Measurements from ENCODE around the gene PTPN20.

The PTPN20 gene

GRCh38 chr10:47034441-47035051, 123.3 kb downstream of the PTPN20 start:
- Histone ChIP-seq H3K27me3 (ENCODE audit: control insufficient read depth, insufficient read depth, low read length) (no peaks in the 10 kb centered on the region), H3K9ac (no peak overlapping the region), H3K4me1 (no peaks in the 10 kb centered on the region), H3K4me3 (ENCODE audit: low read depth, low read length) (no peak overlapping the region), H3K27ac (no peak overlapping the region), H3K9me3 (ENCODE audit: control insufficient read depth, low read length) (no peaks in the 10 kb centered on the region), H2AFZ (no peak overlapping the region), H3K36me3 (ENCODE audit: control insufficient read depth, insufficient read depth, low read length) (no peaks in the 10 kb centered on the region), H3K79me2 (no peaks in the 10 kb centered on the region), H3K4me2 (ENCODE audit: low read length) (no peak overlapping the region)
- TF ChIP-seq, protein P1, sequence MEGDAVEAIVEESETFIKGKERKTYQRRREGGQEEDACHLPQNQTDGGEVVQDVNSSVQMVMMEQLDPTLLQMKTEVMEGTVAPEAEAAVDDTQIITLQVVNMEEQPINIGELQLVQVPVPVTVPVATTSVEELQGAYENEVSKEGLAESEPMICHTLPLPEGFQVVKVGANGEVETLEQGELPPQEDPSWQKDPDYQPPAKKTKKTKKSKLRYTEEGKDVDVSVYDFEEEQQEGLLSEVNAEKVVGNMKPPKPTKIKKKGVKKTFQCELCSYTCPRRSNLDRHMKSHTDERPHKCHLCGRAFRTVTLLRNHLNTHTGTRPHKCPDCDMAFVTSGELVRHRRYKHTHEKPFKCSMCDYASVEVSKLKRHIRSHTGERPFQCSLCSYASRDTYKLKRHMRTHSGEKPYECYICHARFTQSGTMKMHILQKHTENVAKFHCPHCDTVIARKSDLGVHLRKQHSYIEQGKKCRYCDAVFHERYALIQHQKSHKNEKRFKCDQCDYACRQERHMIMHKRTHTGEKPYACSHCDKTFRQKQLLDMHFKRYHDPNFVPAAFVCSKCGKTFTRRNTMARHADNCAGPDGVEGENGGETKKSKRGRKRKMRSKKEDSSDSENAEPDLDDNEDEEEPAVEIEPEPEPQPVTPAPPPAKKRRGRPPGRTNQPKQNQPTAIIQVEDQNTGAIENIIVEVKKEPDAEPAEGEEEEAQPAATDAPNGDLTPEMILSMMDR (IDR thresholded peaks at IDR 0.05), result no peak

DNA sequence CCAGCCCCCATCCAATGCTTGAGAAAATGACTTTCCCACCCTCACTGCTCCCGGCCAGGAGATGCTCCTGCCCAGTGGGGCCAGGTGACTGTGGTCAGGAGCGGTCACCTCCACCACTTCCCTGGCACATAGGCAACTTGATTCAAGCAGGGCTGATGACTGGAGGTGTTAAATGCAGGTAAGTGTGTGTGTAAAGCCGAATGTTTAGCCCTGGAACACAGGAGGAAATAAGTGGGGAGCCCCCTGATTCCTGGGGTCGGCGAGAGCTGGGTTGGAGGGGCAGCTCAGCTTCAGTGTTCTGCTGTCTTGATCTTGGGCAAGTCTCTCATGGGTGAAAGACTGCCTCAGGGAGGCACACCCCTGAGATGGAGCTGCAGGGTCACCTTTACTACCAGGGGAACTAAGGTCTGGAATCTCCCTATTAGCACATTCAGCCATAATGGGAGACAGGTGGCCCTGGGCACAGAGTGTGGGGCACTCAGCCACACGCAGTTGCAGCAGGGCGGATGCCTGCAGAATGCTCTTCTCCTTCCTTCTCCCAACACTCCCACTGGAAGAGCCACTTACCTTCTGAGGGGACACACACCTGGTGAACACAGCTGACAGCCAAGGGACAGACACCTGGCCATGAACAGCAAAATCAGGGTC, 124.1 kb downstream of the PTPN20 start:
- Histone ChIP-seq H3K79me2 (no peaks in the 10 kb centered on the region), H3K9me3 (ENCODE audit: control insufficient read depth, low read length) (no peaks in the 10 kb centered on the region), H3K36me3 (ENCODE audit: control insufficient read depth, insufficient read depth, low read length) (no peaks in the 10 kb centered on the region), H2AFZ (no peak overlapping the region), H3K27me3 (ENCODE audit: control insufficient read depth, insufficient read depth, low read length) (no peaks in the 10 kb centered on the region), H3K27ac (no peak overlapping the region), H3K4me3 (ENCODE audit: low read depth, low read length) (no peak overlapping the region), H3K4me1 (no peaks in the 10 kb centered on the region), H3K4me2 (ENCODE audit: low read length) (no peak overlapping the region), H3K9ac (no peak overlapping the region)
- TF ChIP-seq, protein P1 (IDR thresholded peaks at IDR 0.05), result no peak

DNA sequence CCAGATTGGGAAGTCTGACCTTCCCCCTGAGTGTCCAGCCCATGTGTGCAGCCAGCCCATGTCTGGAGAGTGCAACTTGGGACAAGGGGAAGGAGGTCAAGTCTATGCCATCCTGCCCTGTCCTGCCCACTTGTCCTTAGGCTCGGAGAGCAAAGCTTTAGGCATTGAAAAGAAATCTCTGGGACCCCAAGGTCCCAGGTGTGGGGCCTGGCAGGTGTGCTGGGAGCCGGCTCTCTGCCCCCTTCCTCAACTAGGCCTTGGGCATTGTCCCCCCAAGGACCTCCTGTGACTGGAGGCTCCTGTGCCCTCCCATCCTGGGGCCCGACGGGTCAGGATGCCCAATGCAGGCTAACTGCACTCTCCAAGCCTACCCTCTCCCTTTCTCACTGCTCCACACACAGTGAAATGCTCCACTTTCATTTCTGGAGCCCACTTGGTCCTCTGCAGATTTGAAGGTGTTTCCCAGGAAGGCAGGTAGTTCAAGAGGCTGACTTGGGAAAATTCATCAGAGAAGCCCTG, 124.7 kb downstream of the PTPN20 start:
- Histone ChIP-seq H3K4me3 (ENCODE audit: low read depth, low read length) (no peak overlapping the region), H3K4me2 (ENCODE audit: low read length) (no peak overlapping the region), H3K9ac (no peak overlapping the region), H3K9me3 (ENCODE audit: control insufficient read depth, low read length) (no peaks in the 10 kb centered on the region), H3K79me2 (no peaks in the 10 kb centered on the region), H3K4me1 (no peaks in the 10 kb centered on the region), H3K36me3 (ENCODE audit: control insufficient read depth, insufficient read depth, low read length) (no peaks in the 10 kb centered on the region), H3K27me3 (ENCODE audit: control insufficient read depth, insufficient read depth, low read length) (no peaks in the 10 kb centered on the region), H2AFZ (no peak overlapping the region), H3K27ac (no peak overlapping the region)
- TF ChIP-seq, protein P1 (IDR thresholded peaks at IDR 0.05), result no peak

DNA sequence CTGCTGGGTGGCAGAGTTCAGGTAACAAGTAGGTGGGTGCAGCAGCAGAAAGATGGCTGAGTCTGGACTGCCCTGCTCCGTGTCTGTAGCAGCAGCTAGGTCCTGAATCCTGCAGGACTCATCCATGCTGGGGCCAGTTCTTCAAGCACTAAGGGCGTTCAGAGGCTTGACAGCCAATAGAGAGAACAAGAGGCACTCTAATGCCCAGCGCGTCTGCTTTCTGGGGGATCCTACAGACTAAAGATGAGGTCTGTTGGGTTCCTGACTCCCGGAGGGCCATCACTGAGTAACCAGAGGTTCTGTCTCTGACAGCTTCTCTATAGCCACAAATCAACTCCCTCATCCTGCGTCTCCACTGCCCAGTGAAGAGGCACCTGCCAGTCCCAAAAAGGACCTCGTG, 125.5 kb downstream of the PTPN20 start:
- H3K4me3 ChIP-seq (ENCODE audit: low read depth, low read length), result no peak overlapping the region
- TF ChIP-seq, protein P1 (IDR thresholded peaks at IDR 0.05), result no peak
- no peaks in the 10 kb centered on the region for H3K27me3 ChIP-seq (ENCODE audit: control insufficient read depth, insufficient read depth, low read length)
- no peak overlapping the region for H3K4me2 ChIP-seq (ENCODE audit: low read length)
- no peaks in the 10 kb centered on the region for H3K4me1 ChIP-seq
- no peak overlapping the region for H3K9ac ChIP-seq
- no peak overlapping the region for H2AFZ ChIP-seq
- H3K27ac ChIP-seq, result no peak overlapping the region
- no peaks in the 10 kb centered on the region for H3K9me3 ChIP-seq (ENCODE audit: control insufficient read depth, low read length)
- no peaks in the 10 kb centered on the region for H3K36me3 ChIP-seq (ENCODE audit: control insufficient read depth, insufficient read depth, low read length)
- no peaks in the 10 kb centered on the region for H3K79me2 ChIP-seq

Data from parathyroid adenoma (tissue), 2 donors.